ENCODE data around the gene FCF1. TPM values are rescaled to one million over a fixed set of nuclear protein-coding genes. Genes with fewer than 3 reads are reported as not detected.
"Not testable (repeated sequence)": the region's sequence is repeated elsewhere in the genome, so short reads cannot be mapped to it uniquely, and the experiment has no call there.

The FCF1 gene
- total and polyA plus RNA-seq, 2 of the 4 experiments (the other 2 are of a cell fraction): 37.1 to 45.5 TPM

GRCh38 chr14:74758505-74758904 lies 45.6 kb downstream of the FCF1 start:
- H3K4ac ChIP-seq (ENCODE audit: low read depth, low read length); in situ Hi-C loops (cut with MboI; ENCODE audit: low sequenced_read_pairs); H2AK9ac ChIP-seq (replicated peaks; ENCODE audit: low read depth, low read length, poor library complexity); H2AFZ ChIP-seq (replicated peaks; ENCODE audit: low read length, poor library complexity); H3K36me3 ChIP-seq (ENCODE audit: control insufficient read depth, insufficient read depth, low read length); POLR2A ChIA-PET (ENCODE audit: unreplicated experiment); H2AK5ac ChIP-seq (ENCODE audit: low read depth, low read length); H4K5ac ChIP-seq (ENCODE audit: low read depth, low read length); H3K4me3 ChIP-seq (ENCODE audit: insufficient read depth, low read depth, low read length); intact Hi-C loops (cut with micrococcal nuclease); H3K14ac ChIP-seq (replicated peaks; ENCODE audit: low read depth, low read length); H3K56ac ChIP-seq (ENCODE audit: extremely low read depth, insufficient read depth, low read length); H3K79me1 ChIP-seq (ENCODE audit: low read depth in 1 of 2, low read length in 2 of 2); H3K4me1 ChIP-seq (ENCODE audit: control insufficient read depth, insufficient read depth, low read length); DNase-seq; H3K18ac ChIP-seq (ENCODE audit: low read depth, low read length); H3K9me3 ChIP-seq (ENCODE audit: control insufficient read depth, insufficient read depth, low read length); CTCF ChIA-PET; H2BK120ac ChIP-seq (ENCODE audit: low read depth, low read length); H2BK15ac ChIP-seq (ENCODE audit: low read depth, low read length); dilution Hi-C loops (cut with HindIII; ENCODE audit: low sequenced_read_pairs, unreplicated experiment); H3K9ac ChIP-seq (ENCODE audit: low read depth, low read length); H2BK20ac ChIP-seq (ENCODE audit: low read depth, low read length); ATAC-seq (ENCODE audit: low read depth); H4K20me1 ChIP-seq (ENCODE audit: insufficient read depth, low read length); H4K8ac ChIP-seq (ENCODE audit: low read depth in 2 of 2, low read length in 2 of 2); BruUV-seq (replicated peaks); H4K91ac ChIP-seq (ENCODE audit: insufficient read depth, low read depth, low read length); H2BK5ac ChIP-seq (ENCODE audit: low read depth, low read length, poor library complexity, severe bottlenecking); H3K23ac ChIP-seq (ENCODE audit: low read depth, low read length); H3K9me1 ChIP-seq (ENCODE audit: insufficient read depth, low read length); H3K27ac ChIP-seq (ENCODE audit: insufficient read depth, low read length); H3K27me3 ChIP-seq (ENCODE audit: control insufficient read depth, insufficient read depth, low read length); H3K4me2 ChIP-seq (ENCODE audit: low read depth, low read length): not testable (repeated sequence)
- WGBS, 2 experiments (ENCODE audit: extremely low coverage in 2 of 2, insufficient read length in 1 of 2): no CpG with 5 or more reads among the region's 5 CpGs
